LNCAP (cell line): Measurements from ENCODE around the gene CAVIN4.
A peak's percentile ranks its signal among the peaks of the same experiment; 100 is the strongest.

Source experiments
- CTCF ChIP-seq: fragments of 450-650 bp; IDR thresholded peaks from 2 replicates; pipeline ENCODE4 v1.5.1; 2017; ENCODE audit warnings: mild to moderate bottlenecking

The CAVIN4 gene

DNA sequence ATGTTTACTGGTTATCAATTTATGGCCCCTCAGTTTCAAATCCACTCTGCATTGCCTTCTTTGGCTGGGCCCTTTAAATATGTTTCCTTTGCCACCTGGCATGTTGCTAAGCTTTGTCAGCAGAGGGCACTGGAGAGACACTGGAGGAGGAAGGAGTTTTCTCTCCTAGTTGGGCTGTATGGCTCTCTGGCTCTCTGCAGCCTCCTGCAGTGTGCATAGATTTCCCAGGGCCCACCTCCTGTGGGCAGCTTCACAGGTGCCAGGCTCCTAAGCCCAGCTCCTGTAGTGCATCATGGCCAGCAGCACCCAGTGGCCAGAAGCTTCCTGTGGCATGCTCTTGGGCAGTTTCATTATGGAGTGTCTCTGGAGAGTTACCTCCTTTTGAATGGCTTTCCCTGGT lies 23.3 kb downstream of the CAVIN4 start:
- TF ChIP-seq CTCF: peak; percentile 79

DNA sequence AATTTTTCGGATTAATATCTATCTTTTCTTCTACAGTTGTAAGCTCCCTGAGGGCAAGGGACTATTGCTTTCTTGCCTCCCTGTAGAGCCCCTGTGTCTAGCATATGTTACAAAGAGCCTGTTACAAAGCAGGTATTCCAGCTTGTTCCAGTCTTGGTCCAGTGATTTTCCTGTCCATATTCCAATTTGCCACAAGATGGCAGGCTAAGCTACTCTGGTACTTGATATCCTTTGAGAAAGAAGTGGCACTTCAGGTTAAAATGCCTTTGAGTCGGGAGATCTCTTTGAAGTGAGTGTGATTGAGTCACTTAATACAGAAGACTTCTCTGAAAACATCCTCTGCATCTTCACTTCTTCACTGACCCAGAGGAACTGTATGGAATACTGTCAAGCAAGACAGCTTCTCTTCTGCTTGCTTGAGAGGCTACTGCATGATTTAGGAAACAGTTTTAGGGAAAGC lies 24.5 kb downstream of the CAVIN4 start:
- TF ChIP-seq CTCF: peak; percentile 73

- TF ChIP-seq CTCF: no peak
Measured at GRCh38 chr9:100605405-100605804, 27.5 kb downstream of the CAVIN4 start.

GRCh38 chr9:100619194-100619593 lies 41.3 kb downstream of the CAVIN4 start:
- TF ChIP-seq CTCF: no peak

GRCh38 chr9:100619665-100620064 lies 41.8 kb downstream of the CAVIN4 start:
- TF ChIP-seq CTCF: no peak

DNA sequence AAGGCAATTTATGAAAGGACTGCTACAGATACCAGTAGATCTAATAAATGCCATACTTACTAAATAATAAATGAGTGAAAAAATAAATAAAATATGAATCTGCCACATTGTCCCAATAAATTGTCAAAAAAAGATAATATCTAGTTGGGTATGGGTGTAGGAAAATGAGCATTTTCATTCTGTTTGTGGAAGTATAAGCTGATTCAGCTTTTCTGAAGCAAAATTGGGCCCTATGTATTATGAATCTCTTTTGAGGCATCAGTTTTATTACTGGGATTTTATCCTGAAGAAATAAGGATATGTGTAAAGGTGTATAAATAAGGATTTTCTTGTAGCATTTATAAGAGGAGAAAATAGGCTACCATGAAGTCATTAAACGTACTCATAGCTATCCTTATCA lies 46.1 kb downstream of the CAVIN4 start:
- TF ChIP-seq CTCF: no peak

- TF ChIP-seq CTCF: no peak
Measured at GRCh38 chr9:100626949-100627348, 49.1 kb downstream of the CAVIN4 start.

GRCh38 chr9:100637787-100638186 lies 59.9 kb downstream of the CAVIN4 start:
- no peak for TF ChIP-seq CTCF
